ENCODE measurements around the gene AURKAIP1. TPM values are rescaled to one million over a fixed set of nuclear protein-coding genes. Genes with fewer than 3 reads are reported as not detected.

Gene AURKAIP1
- total RNA-seq, 1 donor from 2014 or later = 107 TPM

DNA sequence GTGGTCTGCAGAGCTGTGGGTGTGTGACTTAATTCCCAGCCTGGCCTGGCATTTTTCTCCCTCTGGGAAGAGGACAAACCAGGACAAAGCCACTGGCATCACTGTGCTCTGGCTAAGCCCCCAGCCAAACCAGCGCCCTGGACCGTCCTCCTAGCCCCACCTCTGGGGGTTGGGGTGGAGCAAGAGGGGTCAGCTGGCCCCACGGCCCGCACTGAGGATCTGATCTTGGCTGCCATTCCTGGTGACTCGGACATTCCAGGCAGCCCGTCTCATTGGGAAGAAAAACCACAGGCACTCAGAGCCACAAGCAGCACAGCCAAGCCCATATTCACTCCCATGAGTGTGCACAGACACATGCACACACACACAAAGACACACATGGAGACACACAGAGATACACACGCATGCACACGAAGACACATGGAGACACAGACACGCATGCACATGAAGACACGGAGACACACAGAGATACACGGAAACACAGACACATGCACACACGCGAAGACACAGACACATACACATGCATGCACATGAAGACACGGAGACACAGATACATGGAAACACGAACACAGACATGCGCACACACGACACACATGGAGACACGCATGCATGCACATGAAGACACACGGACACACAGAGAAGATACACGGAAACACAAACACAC, 14.4 kb downstream of the AURKAIP1 start:
- peaks cover 14% of the 10 kb centered on the region for H3K4me1 Mint-ChIP-seq (ENCODE audit: low read depth)
- TF ChIP-seq, protein P1, sequence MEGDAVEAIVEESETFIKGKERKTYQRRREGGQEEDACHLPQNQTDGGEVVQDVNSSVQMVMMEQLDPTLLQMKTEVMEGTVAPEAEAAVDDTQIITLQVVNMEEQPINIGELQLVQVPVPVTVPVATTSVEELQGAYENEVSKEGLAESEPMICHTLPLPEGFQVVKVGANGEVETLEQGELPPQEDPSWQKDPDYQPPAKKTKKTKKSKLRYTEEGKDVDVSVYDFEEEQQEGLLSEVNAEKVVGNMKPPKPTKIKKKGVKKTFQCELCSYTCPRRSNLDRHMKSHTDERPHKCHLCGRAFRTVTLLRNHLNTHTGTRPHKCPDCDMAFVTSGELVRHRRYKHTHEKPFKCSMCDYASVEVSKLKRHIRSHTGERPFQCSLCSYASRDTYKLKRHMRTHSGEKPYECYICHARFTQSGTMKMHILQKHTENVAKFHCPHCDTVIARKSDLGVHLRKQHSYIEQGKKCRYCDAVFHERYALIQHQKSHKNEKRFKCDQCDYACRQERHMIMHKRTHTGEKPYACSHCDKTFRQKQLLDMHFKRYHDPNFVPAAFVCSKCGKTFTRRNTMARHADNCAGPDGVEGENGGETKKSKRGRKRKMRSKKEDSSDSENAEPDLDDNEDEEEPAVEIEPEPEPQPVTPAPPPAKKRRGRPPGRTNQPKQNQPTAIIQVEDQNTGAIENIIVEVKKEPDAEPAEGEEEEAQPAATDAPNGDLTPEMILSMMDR (IDR thresholded peaks at IDR 0.05; ENCODE audit: unreplicated experiment) = no peak
- H3K9me3 Mint-ChIP-seq (ENCODE audit: low read depth) = no peaks in the 10 kb centered on the region
- H3K4me3 Mint-ChIP-seq (ENCODE audit: low read depth) = no peak overlapping the region
- peak; percentile 8 for DNase-seq (ENCODE audit: low spot score, unreplicated experiment)
- H3K27me3 Mint-ChIP-seq = peaks cover 10% of the 10 kb centered on the region
- H3K36me3 Mint-ChIP-seq (ENCODE audit: insufficient read depth) = no peaks in the 10 kb centered on the region
- H3K27ac Mint-ChIP-seq = peak overlapping the region; percentile 50

- no peak overlapping the region for H3K4me3 Mint-ChIP-seq (ENCODE audit: low read depth)
- H3K36me3 Mint-ChIP-seq (ENCODE audit: insufficient read depth) = no peaks in the 10 kb centered on the region
- DNase-seq (ENCODE audit: low spot score, unreplicated experiment) = peak; percentile 9
These were observed 15.1 kb downstream of the AURKAIP1 start for GRCh38 chr1:1359664-1360468.

DNA sequence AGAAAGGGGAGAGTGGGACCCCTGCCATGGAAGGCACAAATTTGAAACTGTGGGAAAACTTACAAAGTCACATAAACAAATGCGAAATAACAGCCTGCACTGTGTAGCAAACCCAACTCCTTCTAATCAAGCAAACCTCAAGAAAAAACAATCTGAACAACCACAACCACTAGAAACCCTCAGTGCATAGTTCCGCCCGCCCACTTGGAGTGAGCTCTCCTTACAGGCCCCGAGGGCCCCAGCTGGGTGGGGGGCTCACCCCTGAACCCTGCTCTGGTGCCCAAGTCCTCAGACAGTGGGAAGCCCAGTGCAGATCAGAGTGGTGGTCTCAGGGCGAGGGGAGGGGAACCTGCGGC, 15.7 kb downstream of the AURKAIP1 start:
- peak; percentile 8 for DNase-seq (ENCODE audit: low spot score, unreplicated experiment)
- peaks cover 10% of the 10 kb centered on the region for H3K27me3 Mint-ChIP-seq
- TF ChIP-seq, protein P1 (IDR thresholded peaks at IDR 0.05; ENCODE audit: unreplicated experiment) = no peak
- H3K36me3 Mint-ChIP-seq (ENCODE audit: insufficient read depth) = no peaks in the 10 kb centered on the region
- no peak overlapping the region for H3K4me3 Mint-ChIP-seq (ENCODE audit: low read depth)
- H3K9me3 Mint-ChIP-seq (ENCODE audit: low read depth) = no peaks in the 10 kb centered on the region
- H3K27ac Mint-ChIP-seq = peak overlapping the region; percentile 16
- H3K4me1 Mint-ChIP-seq (ENCODE audit: low read depth) = peaks cover 15% of the 10 kb centered on the region

More at GRCh38 chr1:1359664-1360468, 15.1 kb downstream of the AURKAIP1 start:
- H3K27me3 Mint-ChIP-seq = peaks cover 10% of the 10 kb centered on the region
- TF ChIP-seq, protein P1 (IDR thresholded peaks at IDR 0.05; ENCODE audit: unreplicated experiment) = no peak
- peaks cover 14% of the 10 kb centered on the region for H3K4me1 Mint-ChIP-seq (ENCODE audit: low read depth)
- H3K9me3 Mint-ChIP-seq (ENCODE audit: low read depth) = no peaks in the 10 kb centered on the region
- H3K27ac Mint-ChIP-seq = peak overlapping the region; percentile 29

DNA sequence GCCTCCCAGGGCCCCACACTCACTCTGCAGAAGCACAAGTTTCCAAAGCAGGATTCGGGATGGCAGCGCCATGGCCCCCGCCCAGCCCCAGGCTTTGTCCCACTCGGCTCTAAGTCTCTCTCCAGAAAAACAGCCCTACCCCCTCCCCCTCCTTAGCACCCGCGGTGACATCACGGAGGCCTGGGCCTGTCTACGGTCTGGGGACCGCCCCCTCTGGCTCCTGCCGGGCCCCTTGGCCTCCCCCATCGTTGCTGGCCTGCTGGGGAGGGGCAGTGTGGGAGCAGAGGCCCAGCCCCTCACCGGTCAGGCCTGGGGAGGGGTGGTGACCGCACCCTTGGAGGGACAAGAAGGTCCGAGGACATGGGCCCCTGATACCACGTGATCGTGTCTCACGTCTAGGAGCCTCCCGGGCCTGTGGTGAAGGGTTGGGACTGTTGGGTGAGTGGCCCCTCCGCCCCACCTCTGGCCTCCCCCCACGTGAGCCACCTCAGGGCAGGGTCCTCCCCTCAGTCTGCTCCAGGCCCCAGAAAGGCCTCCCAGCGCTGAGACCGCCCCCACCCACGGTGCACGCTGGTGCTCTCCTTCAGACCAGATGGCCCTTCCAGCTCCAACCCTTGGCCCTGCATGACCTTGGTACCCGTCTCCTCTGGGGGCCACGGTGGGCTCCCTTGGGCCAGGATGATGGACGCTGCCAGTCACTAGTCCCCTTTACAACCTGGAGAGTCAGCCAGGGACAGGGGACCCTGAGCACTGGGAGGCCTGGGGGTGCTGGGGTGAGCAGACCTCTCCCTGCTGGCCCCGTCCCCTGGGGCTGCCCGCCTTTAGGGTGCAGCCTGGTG, 16.4 kb downstream of the AURKAIP1 start, which contains the start of gene MXRA8:
TSS of gene MXRA8 (minus strand) at position 123 of the 839 bp plus-strand sequence. CDS start at position 72, 51 bp downstream.
- Mint-ChIP-seq H3K36me3 (ENCODE audit: insufficient read depth) (no peaks in the 10 kb centered on the region), H3K4me3 (ENCODE audit: low read depth) (peak within 1 kb of the TSS; percentile 69), H3K4me1 (ENCODE audit: low read depth) (peaks cover 16% of the 10 kb centered on the region), H3K9me3 (ENCODE audit: low read depth) (no peaks in the 10 kb centered on the region), H3K27me3 (peaks cover 16% of the 10 kb centered on the region), H3K27ac (peak within 1 kb of the TSS; percentile 92)
- peak; percentile 21 for DNase-seq (ENCODE audit: low spot score, unreplicated experiment)
- TF ChIP-seq, protein P1 (IDR thresholded peaks at IDR 0.05; ENCODE audit: unreplicated experiment) = no peak
